Panc1 (cell line): ENCODE data around the gene ZMAT3.

ENCODE experiments used
- POLR2AphosphoS5 ChIP-seq: IDR thresholded peaks from 2 replicates; pipeline ENCODE4 v1.6.1; 2012; ENCODE audit warnings: mild to moderate bottlenecking, low read depth, low read length, moderate library complexity
- SIN3A ChIP-seq: IDR thresholded peaks from 2 replicates; pipeline ENCODE4 v1.6.1; 2012; ENCODE audit warnings: low read depth, mild to moderate bottlenecking, low read length, moderate library complexity, borderline replicate concordance; ENCODE audit not compliant: insufficient read depth
- TCF7L2 ChIP-seq: IDR thresholded peaks from 2 replicates; pipeline ENCODE4 v1.6.1; 2011; ENCODE audit warnings: mild to moderate bottlenecking, low read depth, low read length, inconsistent platforms
- TF ChIP-seq, protein P1 (sequence below): fragments of 450-650 bp; IDR thresholded peaks from 2 replicates; pipeline ENCODE4 v1.5.1; 2017; ENCODE audit warnings: mild to moderate bottlenecking
- TF ChIP-seq, protein P2 (sequence below), 2 experiments: IDR thresholded peaks; 2 replicates each; pipeline ENCODE4 v1.6.1; 2011 to 2012; ENCODE audit warnings: low read depth in 2 of 2, control low read depth in 1 of 2, low read length in 1 of 2, mild to moderate bottlenecking in 1 of 2, moderate library complexity in 1 of 2; ENCODE audit not compliant: insufficient read depth in 1 of 2

DNA sequence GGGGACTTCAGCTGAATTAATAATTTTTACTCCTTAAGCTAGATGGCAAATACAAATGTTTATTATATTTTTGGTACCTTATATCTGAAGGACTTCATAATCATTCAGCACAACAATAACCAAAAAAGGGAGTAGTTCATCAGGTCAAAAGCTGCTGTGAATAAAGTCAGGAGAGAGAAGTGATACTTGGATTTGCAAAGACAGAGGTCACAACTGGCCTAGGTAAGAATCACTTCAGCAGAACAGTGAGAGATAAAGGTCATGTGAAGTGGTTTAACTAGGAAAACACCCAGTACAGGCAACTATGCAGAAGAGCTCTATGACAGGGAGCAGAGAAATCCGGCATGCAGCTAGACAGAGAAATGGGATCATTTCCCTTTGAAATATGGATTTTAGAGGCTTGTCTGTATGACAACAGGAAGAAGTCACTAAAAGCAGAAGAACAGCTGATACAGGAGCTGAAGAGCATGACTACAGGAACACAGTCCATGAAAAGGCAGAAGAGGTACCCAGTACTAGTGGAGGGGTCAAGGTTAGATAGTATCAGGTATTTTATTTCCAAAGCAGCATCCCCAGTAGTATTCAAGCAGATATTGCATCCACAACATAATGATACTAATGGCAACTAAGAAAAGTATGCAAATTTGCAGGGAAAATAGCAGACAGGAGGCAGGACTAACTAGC lies 25.7 kb downstream of the ZMAT3 start:
- TF ChIP-seq, protein P1, sequence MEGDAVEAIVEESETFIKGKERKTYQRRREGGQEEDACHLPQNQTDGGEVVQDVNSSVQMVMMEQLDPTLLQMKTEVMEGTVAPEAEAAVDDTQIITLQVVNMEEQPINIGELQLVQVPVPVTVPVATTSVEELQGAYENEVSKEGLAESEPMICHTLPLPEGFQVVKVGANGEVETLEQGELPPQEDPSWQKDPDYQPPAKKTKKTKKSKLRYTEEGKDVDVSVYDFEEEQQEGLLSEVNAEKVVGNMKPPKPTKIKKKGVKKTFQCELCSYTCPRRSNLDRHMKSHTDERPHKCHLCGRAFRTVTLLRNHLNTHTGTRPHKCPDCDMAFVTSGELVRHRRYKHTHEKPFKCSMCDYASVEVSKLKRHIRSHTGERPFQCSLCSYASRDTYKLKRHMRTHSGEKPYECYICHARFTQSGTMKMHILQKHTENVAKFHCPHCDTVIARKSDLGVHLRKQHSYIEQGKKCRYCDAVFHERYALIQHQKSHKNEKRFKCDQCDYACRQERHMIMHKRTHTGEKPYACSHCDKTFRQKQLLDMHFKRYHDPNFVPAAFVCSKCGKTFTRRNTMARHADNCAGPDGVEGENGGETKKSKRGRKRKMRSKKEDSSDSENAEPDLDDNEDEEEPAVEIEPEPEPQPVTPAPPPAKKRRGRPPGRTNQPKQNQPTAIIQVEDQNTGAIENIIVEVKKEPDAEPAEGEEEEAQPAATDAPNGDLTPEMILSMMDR = no peak
- TF ChIP-seq POLR2AphosphoS5 (no peak), SIN3A (no peak), TCF7L2 (no peak)
- TF ChIP-seq, protein P2, sequence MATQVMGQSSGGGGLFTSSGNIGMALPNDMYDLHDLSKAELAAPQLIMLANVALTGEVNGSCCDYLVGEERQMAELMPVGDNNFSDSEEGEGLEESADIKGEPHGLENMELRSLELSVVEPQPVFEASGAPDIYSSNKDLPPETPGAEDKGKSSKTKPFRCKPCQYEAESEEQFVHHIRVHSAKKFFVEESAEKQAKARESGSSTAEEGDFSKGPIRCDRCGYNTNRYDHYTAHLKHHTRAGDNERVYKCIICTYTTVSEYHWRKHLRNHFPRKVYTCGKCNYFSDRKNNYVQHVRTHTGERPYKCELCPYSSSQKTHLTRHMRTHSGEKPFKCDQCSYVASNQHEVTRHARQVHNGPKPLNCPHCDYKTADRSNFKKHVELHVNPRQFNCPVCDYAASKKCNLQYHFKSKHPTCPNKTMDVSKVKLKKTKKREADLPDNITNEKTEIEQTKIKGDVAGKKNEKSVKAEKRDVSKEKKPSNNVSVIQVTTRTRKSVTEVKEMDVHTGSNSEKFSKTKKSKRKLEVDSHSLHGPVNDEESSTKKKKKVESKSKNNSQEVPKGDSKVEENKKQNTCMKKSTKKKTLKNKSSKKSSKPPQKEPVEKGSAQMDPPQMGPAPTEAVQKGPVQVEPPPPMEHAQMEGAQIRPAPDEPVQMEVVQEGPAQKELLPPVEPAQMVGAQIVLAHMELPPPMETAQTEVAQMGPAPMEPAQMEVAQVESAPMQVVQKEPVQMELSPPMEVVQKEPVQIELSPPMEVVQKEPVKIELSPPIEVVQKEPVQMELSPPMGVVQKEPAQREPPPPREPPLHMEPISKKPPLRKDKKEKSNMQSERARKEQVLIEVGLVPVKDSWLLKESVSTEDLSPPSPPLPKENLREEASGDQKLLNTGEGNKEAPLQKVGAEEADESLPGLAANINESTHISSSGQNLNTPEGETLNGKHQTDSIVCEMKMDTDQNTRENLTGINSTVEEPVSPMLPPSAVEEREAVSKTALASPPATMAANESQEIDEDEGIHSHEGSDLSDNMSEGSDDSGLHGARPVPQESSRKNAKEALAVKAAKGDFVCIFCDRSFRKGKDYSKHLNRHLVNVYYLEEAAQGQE (IDR thresholded peaks at IDR 0.05; ENCODE audit: insufficient read depth in 1 of 2, low read depth in 2 of 2, low read length in 1 of 2) = no peak
